Esophagus (tissue), 2 donors: ENCODE results near the gene TIMELESS. TPM values are rescaled to one million over a fixed set of nuclear protein-coding genes. Genes with fewer than 3 reads are reported as not detected.
"Not testable (repeated sequence)": the region's sequence is repeated elsewhere in the genome, so short reads cannot be mapped to it uniquely, and the experiment has no call there.

Source experiments
- H3K27ac ChIP-seq, 2 donors: one replicate each; pipeline ENCODE4 v1.5.1; 2013; ENCODE audit warnings: low read depth in 2 of 2, mild to moderate bottlenecking in 2 of 2, inconsistent platforms in 1 of 2, low read length in 1 of 2, moderate library complexity in 1 of 2
- H3K27me3 ChIP-seq, 2 donors: one replicate each; pipeline ENCODE4 v1.6.1; 2013; ENCODE audit warnings: low read length in 2 of 2, control low read depth in 1 of 2, mild to moderate bottlenecking in 1 of 2; ENCODE audit not compliant: insufficient read depth in 2 of 2, control insufficient read depth in 1 of 2
- H3K36me3 ChIP-seq, 2 donors: one replicate each; pipeline ENCODE4 v1.6.1; 2013; ENCODE audit warnings: low read length in 1 of 2; ENCODE audit not compliant: control insufficient read depth in 2 of 2, insufficient read depth in 2 of 2
- H3K4me1 ChIP-seq, 2 donors: one replicate each; pipeline ENCODE4 v1.6.1; 2013; ENCODE audit warnings: low read length in 1 of 2; ENCODE audit not compliant: control insufficient read depth in 2 of 2, insufficient read depth in 2 of 2
- H3K4me3 ChIP-seq, 2 donors: one replicate each; pipeline ENCODE4 v1.5.1; 2013; ENCODE audit warnings: low read length in 2 of 2, mild to moderate bottlenecking in 2 of 2, low read depth in 1 of 2, moderate library complexity in 1 of 2
- H3K9me3 ChIP-seq, 2 donors: one replicate each; pipeline ENCODE4 v1.6.1; 2013; ENCODE audit warnings: mild to moderate bottlenecking in 2 of 2, low read depth in 1 of 2, low read length in 1 of 2, moderate library complexity in 1 of 2; ENCODE audit not compliant: control insufficient read depth in 2 of 2, insufficient read depth in 1 of 2
- WGBS, 2 donors: extraction: QIAGEN DNeasy Blood & Tissue Kit; methylation state at CpG; one replicate each; pipeline ENCODE4 v1.1.7; 2013; 5-methylcytosine and 5-hydroxymethylcytosine counted together
- polyA plus RNA-seq, 2 donors: library from polyadenylated mRNA; stranded (reverse); fragments of 200-250 nt; gene quantifications; one replicate each; pipeline ENCODE4 v1.2.3, GENCODE V29; 2013
- donor health status: healthy with polysubstance abuse.
- donor health status: Bipolar disorder and iron deficiency.

The TIMELESS gene
- polyA plus RNA-seq, 2 donors: 9.2 TPM

- Histone ChIP-seq H3K27me3 (no peaks in the 10 kb centered on the region), H3K9me3 (no peaks in the 10 kb centered on the region), H3K27ac (no peak overlapping the region), H3K4me1 (no peaks in the 10 kb centered on the region), H3K4me3 (no peak overlapping the region), H3K36me3 (no peaks in the 10 kb centered on the region)
- 72 to 74% methylated on average over 6 of the region's 6 CpGs for WGBS, 2 donors
These were observed 37.2 kb downstream of the TIMELESS start for GRCh38 chr12:56411781-56412639.

- whole genome bisulfite sequencing, 2 donors: 92 to 95% methylated on average over 4 of the region's 4 CpGs
- Histone ChIP-seq H3K27ac (no peak overlapping the region), H3K27me3 (no peaks in the 10 kb centered on the region), H3K36me3 (no peaks in the 10 kb centered on the region), H3K4me1 (no peaks in the 10 kb centered on the region), H3K9me3 (no peaks in the 10 kb centered on the region), H3K4me3 (no peak overlapping the region)
These were observed 38.5 kb downstream of the TIMELESS start for GRCh38 chr12:56410768-56411167.

GRCh38 chr12:56408799-56409417 is 40.3 kb downstream of the TIMELESS start:
- H3K36me3 ChIP-seq: no peaks in the 10 kb centered on the region
- 85 to 88% methylated on average over 5 of the region's 5 CpGs for WGBS, 2 donors
- no peaks in the 10 kb centered on the region for H3K27me3 ChIP-seq
- no peak overlapping the region for H3K4me3 ChIP-seq
- no peaks in the 10 kb centered on the region for H3K4me1 ChIP-seq
- no peaks in the 10 kb centered on the region for H3K9me3 ChIP-seq
- no peak overlapping the region for H3K27ac ChIP-seq

- not testable (repeated sequence) for H3K27ac ChIP-seq, H3K27me3 ChIP-seq, H3K36me3 ChIP-seq, H3K4me1 ChIP-seq, H3K4me3 ChIP-seq, H3K9me3 ChIP-seq
- WGBS, 2 donors: 88% methylated on average over 3 of the region's 3 CpGs
These were observed 45.0 kb downstream of the TIMELESS start for GRCh38 chr12:56404227-56404626.

- not testable (repeated sequence) for H3K36me3 ChIP-seq, H3K27me3 ChIP-seq, H3K27ac ChIP-seq, H3K4me1 ChIP-seq, H3K9me3 ChIP-seq, H3K4me3 ChIP-seq
These were observed 47.6 kb downstream of the TIMELESS start for GRCh38 chr12:56401612-56402011.

GRCh38 chr12:56401125-56401524 is 48.1 kb downstream of the TIMELESS start:
- H3K36me3 ChIP-seq, H3K9me3 ChIP-seq, H3K4me3 ChIP-seq, H3K4me1 ChIP-seq, H3K27ac ChIP-seq, H3K27me3 ChIP-seq: not testable (repeated sequence)
- 63 to 85% methylated on average over 1 of the region's 3 CpGs for WGBS, 2 donors

GRCh38 chr12:56399466-56399865 is 49.8 kb downstream of the TIMELESS start:
- H3K27ac ChIP-seq, H3K4me3 ChIP-seq, H3K4me1 ChIP-seq, H3K36me3 ChIP-seq, H3K9me3 ChIP-seq, H3K27me3 ChIP-seq: not testable (repeated sequence)
- 93% methylated on average over 3 of the region's 3 CpGs for WGBS, 2 donors

- Histone ChIP-seq H3K36me3 (no peaks in the 10 kb centered on the region), H3K9me3 (peaks cover 0 to 3% of the 10 kb centered on the region in 2 donors), H3K27ac (no peak overlapping the region), H3K4me3 (no peak overlapping the region), H3K4me1 (no peaks in the 10 kb centered on the region), H3K27me3 (no peaks in the 10 kb centered on the region)
These were observed 50.9 kb downstream of the TIMELESS start for GRCh38 chr12:56398324-56398723.

GRCh38 chr12:56392331-56392730 is 56.9 kb downstream of the TIMELESS start:
- Histone ChIP-seq H3K9me3 (no peaks in the 10 kb centered on the region), H3K4me1 (no peaks in the 10 kb centered on the region), H3K36me3 (no peaks in the 10 kb centered on the region), H3K27me3 (no peaks in the 10 kb centered on the region), H3K4me3 (no peak overlapping the region), H3K27ac (no peak overlapping the region)
- 95 to 98% methylated on average over 2 of the region's 2 CpGs for WGBS, 2 donors

GRCh38 chr12:56391721-56392120 is 57.5 kb downstream of the TIMELESS start:
- Histone ChIP-seq H3K9me3 (no peaks in the 10 kb centered on the region), H3K4me1 (no peaks in the 10 kb centered on the region), H3K4me3 (no peak overlapping the region), H3K36me3 (no peaks in the 10 kb centered on the region), H3K27me3 (no peaks in the 10 kb centered on the region), H3K27ac (no peak overlapping the region)
- WGBS, 2 donors: 96 to 100% methylated on average over 1 of the region's 1 CpG
